SKM-1 treated with dmso at 0.1 percent for 144 hours (cell line): Measurements from ENCODE around the gene FMNL2.

Experiments used
- DNase-seq: peaks from one replicate; lab custom pipeline; 2025; ENCODE audit not compliant: unreplicated experiment; lab: John Stamatoyannopoulos, UW

The FMNL2 gene

GRCh38 chr2:152444448-152444847 is 109.5 kb downstream of the FMNL2 start:
- no peak for DNase-seq

- DNase-seq, result no peak
Measured at GRCh38 chr2:152445375-152445774, 110.4 kb downstream of the FMNL2 start.

- DNase-seq, result no peak
Measured at GRCh38 chr2:152445791-152446201, 110.8 kb downstream of the FMNL2 start.

GRCh38 chr2:152446213-152446612 is 111.2 kb downstream of the FMNL2 start:
- no peak for DNase-seq

- no peak for DNase-seq
Measured at GRCh38 chr2:152447897-152448296, 112.9 kb downstream of the FMNL2 start.

GRCh38 chr2:152448606-152449005 is 113.6 kb downstream of the FMNL2 start:
- no peak for DNase-seq

- no peak for DNase-seq
Measured at GRCh38 chr2:152449578-152449977, 114.6 kb downstream of the FMNL2 start.

GRCh38 chr2:152450176-152450575 is 115.2 kb downstream of the FMNL2 start:
- no peak for DNase-seq

GRCh38 chr2:152452256-152452973 is 117.4 kb downstream of the FMNL2 start:
- DNase-seq, result no peak

GRCh38 chr2:152453129-152453911 is 118.3 kb downstream of the FMNL2 start:
- DNase-seq, result no peak

- no peak for DNase-seq
Measured at GRCh38 chr2:152454371-152454770, 119.4 kb downstream of the FMNL2 start.

- no peak for DNase-seq
Measured at GRCh38 chr2:152454960-152455359, 120.0 kb downstream of the FMNL2 start.

- no peak for DNase-seq
Measured at GRCh38 chr2:152455738-152456137, 120.8 kb downstream of the FMNL2 start.

GRCh38 chr2:152456262-152456661 is 121.3 kb downstream of the FMNL2 start:
- DNase-seq, result no peak

GRCh38 chr2:152458441-152458940 is 123.5 kb downstream of the FMNL2 start:
- no peak for DNase-seq

- DNase-seq, result no peak
Measured at GRCh38 chr2:152459091-152459490, 124.1 kb downstream of the FMNL2 start.

GRCh38 chr2:152460567-152460966 is 125.6 kb downstream of the FMNL2 start:
- DNase-seq, result no peak

- DNase-seq, result no peak
Measured at GRCh38 chr2:152462120-152462519, 127.1 kb downstream of the FMNL2 start.

GRCh38 chr2:152462779-152463178 is 127.8 kb downstream of the FMNL2 start:
- DNase-seq, result no peak

GRCh38 chr2:152464851-152465470 is 130.0 kb downstream of the FMNL2 start:
- no peak for DNase-seq

- DNase-seq, result no peak
Measured at GRCh38 chr2:152465541-152465940, 130.6 kb downstream of the FMNL2 start.

GRCh38 chr2:152466041-152466440 is 131.1 kb downstream of the FMNL2 start:
- DNase-seq, result no peak
